ENCODE data around the gene GREM2.

GREM2 gene

DNA sequence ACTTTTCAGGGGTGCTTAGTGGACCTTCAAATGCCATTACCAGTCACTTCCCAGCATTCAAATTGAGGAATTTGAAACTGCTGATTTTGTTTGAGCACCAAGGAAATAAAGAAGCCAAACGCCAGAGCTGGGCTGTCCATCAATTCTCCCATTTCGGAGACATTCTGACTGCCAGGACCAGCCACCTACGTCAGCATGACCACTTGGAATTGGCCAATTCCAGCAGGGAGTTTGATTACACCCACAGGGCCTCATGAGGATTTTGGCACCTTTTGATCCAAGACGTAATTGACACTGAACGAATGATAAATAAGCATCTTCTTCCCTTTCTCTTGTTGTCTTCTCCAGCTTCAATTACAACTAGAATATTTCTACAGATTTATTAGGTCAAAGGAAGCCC is 40.2 kb downstream of the GREM2 start:
- no peak overlapping the region for H3K4me3 ChIP-seq (ENCODE audit: low read depth, low read length)
- TF ChIP-seq, protein P1, sequence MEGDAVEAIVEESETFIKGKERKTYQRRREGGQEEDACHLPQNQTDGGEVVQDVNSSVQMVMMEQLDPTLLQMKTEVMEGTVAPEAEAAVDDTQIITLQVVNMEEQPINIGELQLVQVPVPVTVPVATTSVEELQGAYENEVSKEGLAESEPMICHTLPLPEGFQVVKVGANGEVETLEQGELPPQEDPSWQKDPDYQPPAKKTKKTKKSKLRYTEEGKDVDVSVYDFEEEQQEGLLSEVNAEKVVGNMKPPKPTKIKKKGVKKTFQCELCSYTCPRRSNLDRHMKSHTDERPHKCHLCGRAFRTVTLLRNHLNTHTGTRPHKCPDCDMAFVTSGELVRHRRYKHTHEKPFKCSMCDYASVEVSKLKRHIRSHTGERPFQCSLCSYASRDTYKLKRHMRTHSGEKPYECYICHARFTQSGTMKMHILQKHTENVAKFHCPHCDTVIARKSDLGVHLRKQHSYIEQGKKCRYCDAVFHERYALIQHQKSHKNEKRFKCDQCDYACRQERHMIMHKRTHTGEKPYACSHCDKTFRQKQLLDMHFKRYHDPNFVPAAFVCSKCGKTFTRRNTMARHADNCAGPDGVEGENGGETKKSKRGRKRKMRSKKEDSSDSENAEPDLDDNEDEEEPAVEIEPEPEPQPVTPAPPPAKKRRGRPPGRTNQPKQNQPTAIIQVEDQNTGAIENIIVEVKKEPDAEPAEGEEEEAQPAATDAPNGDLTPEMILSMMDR (IDR thresholded peaks at IDR 0.05; ENCODE audit: insufficient read depth, low read depth, low read length, missing control alignments), result no peak
- no peak for DNase-seq (ENCODE audit: low read depth)

GRCh38 chr1:240567066-240567465 is 44.9 kb downstream of the GREM2 start:
- TF ChIP-seq, protein P1 (IDR thresholded peaks at IDR 0.05; ENCODE audit: insufficient read depth, low read depth, low read length, missing control alignments), result no peak
- no peak for DNase-seq (ENCODE audit: low read depth)
- H3K4me3 ChIP-seq (ENCODE audit: low read depth, low read length), result no peak overlapping the region

DNA sequence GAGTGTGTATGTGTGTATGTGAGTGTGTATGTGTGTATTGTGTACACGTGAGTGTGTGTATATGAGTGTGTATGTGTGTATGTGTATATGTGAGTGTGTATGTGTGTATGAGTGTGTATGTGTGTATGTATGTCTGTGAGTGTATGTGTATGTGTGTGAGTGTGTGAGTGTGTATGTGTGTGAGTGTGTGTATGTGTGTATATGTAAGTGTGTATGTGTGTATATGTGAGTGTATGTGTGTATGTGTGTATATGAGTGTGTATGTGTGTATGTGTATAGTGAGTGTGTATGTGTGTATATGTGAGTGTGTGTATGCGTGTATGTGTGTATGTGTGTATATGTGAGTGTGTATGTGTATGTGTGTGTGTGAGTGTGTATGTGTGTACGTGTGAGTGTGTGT is 49.2 kb downstream of the GREM2 start:
- no peak for DNase-seq (ENCODE audit: low read depth)
- no peak overlapping the region for H3K4me3 ChIP-seq (ENCODE audit: low read depth, low read length)
- TF ChIP-seq, protein P1 (IDR thresholded peaks at IDR 0.05; ENCODE audit: insufficient read depth, low read depth, low read length, missing control alignments), result no peak

- TF ChIP-seq, protein P1 (IDR thresholded peaks at IDR 0.05; ENCODE audit: insufficient read depth, low read depth, low read length, missing control alignments), result no peak
- DNase-seq (ENCODE audit: low read depth), result no peak
- no peak overlapping the region for H3K4me3 ChIP-seq (ENCODE audit: low read depth, low read length)
Measured at GRCh38 chr1:240562111-240562590, 49.8 kb downstream of the GREM2 start.

- TF ChIP-seq, protein P1 (IDR thresholded peaks at IDR 0.05; ENCODE audit: insufficient read depth, low read depth, low read length, missing control alignments), result no peak
- H3K4me3 ChIP-seq (ENCODE audit: low read depth, low read length), result no peak overlapping the region
- no peak for DNase-seq (ENCODE audit: low read depth)
Measured at GRCh38 chr1:240559781-240560180, 52.2 kb downstream of the GREM2 start.

- H3K4me3 ChIP-seq (ENCODE audit: low read depth, low read length), result no peak overlapping the region
- no peak for DNase-seq (ENCODE audit: low read depth)
- TF ChIP-seq, protein P1 (IDR thresholded peaks at IDR 0.05; ENCODE audit: insufficient read depth, low read depth, low read length, missing control alignments), result no peak
Measured at GRCh38 chr1:240555524-240555923, 56.4 kb downstream of the GREM2 start.

GRCh38 chr1:240553351-240553750 is 58.6 kb downstream of the GREM2 start:
- TF ChIP-seq, protein P1 (IDR thresholded peaks at IDR 0.05; ENCODE audit: insufficient read depth, low read depth, low read length, missing control alignments), result no peak
- DNase-seq (ENCODE audit: low read depth), result no peak

More at GRCh38 chr1:240553351-240553750, 58.6 kb downstream of the GREM2 start:
- no peak overlapping the region for H3K4me3 ChIP-seq (ENCODE audit: low read depth, low read length)

Data from GM12865 (cell line).